A673 (cell line): ENCODE results near the gene CCL15. TPM values are rescaled to one million over a fixed set of nuclear protein-coding genes. Genes with fewer than 3 reads are reported as not detected.

Experiments
- BruUV-seq: library from RNA; stranded (reverse); fragments of 400-500 nt; replicated peaks from 2 replicates; lab custom pipeline; 2021; lab: Mats Ljungman, UMichigan
- CTCF ChIA-PET: fragments of 300-600 bp; sonication (Branson Sonifier 250); formaldehyde crosslinking; loops from one replicate; lab custom pipeline; 2022; ENCODE audit warnings: antibody characterized with exemption; lab: Charles Lee
- POLR2A ChIA-PET: fragments of 300-600 bp; sonication (Branson Sonifier 250); formaldehyde crosslinking; loops from one replicate; lab custom pipeline; 2022; ENCODE audit warnings: antibody characterized with exemption; ENCODE audit not compliant: low non-redundant PET; lab: Charles Lee
- DNase-seq: peaks from one replicate; pipeline ENCODE4 v3.0.0-alpha.2; 2015; ENCODE audit warnings: low spot score
- H3K27ac ChIP-seq: fragments of 200-600 bp; sonication (generic); 2 replicates; pipeline ENCODE4 v1.5.1; 2016; ENCODE audit warnings: mixed run types, low read depth, mild to moderate bottlenecking, mixed read lengths, antibody characterized with exemption, low read length; ENCODE audit not compliant: poor library complexity, severe bottlenecking
- H3K27me3 ChIP-seq: fragments of 200-600 bp; sonication (generic); replicated peaks from 2 replicates; pipeline ENCODE4 v1.6.1; 2017; ENCODE audit warnings: mixed run types, low read depth, mild to moderate bottlenecking, mixed read lengths, antibody characterized with exemption, low read length; ENCODE audit not compliant: insufficient read depth, poor library complexity
- H3K36me3 ChIP-seq: fragments of 200-600 bp; sonication (generic); 2 replicates; pipeline ENCODE4 v1.6.1; 2016; ENCODE audit warnings: mixed run types, mild to moderate bottlenecking, mixed read lengths, antibody characterized with exemption, low read length; ENCODE audit not compliant: insufficient read depth, poor library complexity, severe bottlenecking
- H3K4me1 ChIP-seq: fragments of 200-600 bp; sonication (generic); 2 replicates; pipeline ENCODE4 v1.6.1; 2017; ENCODE audit warnings: mixed run types, mild to moderate bottlenecking, mixed read lengths, antibody characterized with exemption, low read length; ENCODE audit not compliant: insufficient read depth, poor library complexity, severe bottlenecking
- H3K4me3 ChIP-seq: fragments of 200-600 bp; sonication (generic); 2 replicates; pipeline ENCODE4 v1.5.1; 2016; ENCODE audit warnings: low read depth, mixed run types, mild to moderate bottlenecking, mixed read lengths, low read length; ENCODE audit not compliant: poor library complexity, severe bottlenecking
- H3K9me3 ChIP-seq: fragments of 200-600 bp; sonication (generic); 2 replicates; pipeline ENCODE4 v1.6.1; 2016; ENCODE audit warnings: mixed run types, low read depth, mild to moderate bottlenecking, mixed read lengths, antibody characterized with exemption, low read length; ENCODE audit not compliant: poor library complexity, severe bottlenecking
- CTCF ChIP-seq: fragments of 300-800, 200-600 bp; sonication (generic); conservative IDR thresholded peaks from 2 replicates; pipeline ENCODE4 v1.5.1; 2017; ENCODE audit warnings: low read depth, mild to moderate bottlenecking, antibody characterized with exemption, low read length, moderate library complexity, mixed read lengths
- EZH2 ChIP-seq: fragments of 200-600 bp; sonication (generic); IDR thresholded peaks from 2 replicates; pipeline ENCODE4 v1.6.1; 2017; ENCODE audit warnings: borderline replicate concordance, low read depth, mild to moderate bottlenecking, mixed read lengths, antibody characterized with exemption, low read length; ENCODE audit not compliant: poor library complexity, severe bottlenecking
- intact Hi-C: fragments of 100-400 bp; cut with micrococcal nuclease; formaldehyde crosslinking; loops from one replicate; pipeline ENCODE4 v1.10.0; 2022; ENCODE audit not compliant: unreplicated experiment
- total RNA-seq: library from RNA; stranded (reverse); gene quantifications from 2 replicates; pipeline ENCODE4 v1.2.3, GENCODE V29; 2021

The CCL15 gene
- total RNA-seq, 1 experiment from 2014 or later, result not detected

GRCh38 chr17:35948092-35948491, 53.3 kb downstream of the CCL15 start:
- intact Hi-C loops, result no loop called here
- ChIA-PET CTCF (no interaction called here), POLR2A (no interaction called here)
- no peak for DNase-seq
- no TSS peak for BruUV-seq
- Histone ChIP-seq H3K36me3 (no peaks in the 10 kb centered on the region), H3K4me3 (no peak overlapping the region), H3K4me1 (no peaks in the 10 kb centered on the region), H3K27ac (no peak overlapping the region), H3K27me3 (no peaks in the 10 kb centered on the region), H3K9me3 (no peaks in the 10 kb centered on the region)
- TF ChIP-seq EZH2, result no peak
- TF ChIP-seq CTCF, result no peak

Other genes with a start within 250 kb of the CCL15 start
- gene GAS2L2, start 248.3 kb downstream of the CCL15 start, total RNA-seq, result not detected in 2 replicates
- gene C17orf50, start 240.7 kb downstream of the CCL15 start, total RNA-seq, result not detected in 2 replicates
- not detected in 2 replicates for gene MMP28, start 205.9 kb downstream of the CCL15 start, total RNA-seq
- gene TAF15, start 192.1 kb downstream of the CCL15 start, total RNA-seq, result 108 TPM in 2 replicates
- gene HEATR9, start 132.7 kb downstream of the CCL15 start, total RNA-seq, result not detected in 2 replicates
- gene CCL5, start 121.2 kb downstream of the CCL15 start, total RNA-seq, result not detected in 2 replicates
- gene RDM1, start 70.8 kb downstream of the CCL15 start, total RNA-seq, result 2.1 and 5.5 TPM in 2 replicates
- gene LYZL6, start 57.8 kb downstream of the CCL15 start, total RNA-seq, result not detected in 2 replicates
- gene CCL16, start 20.1 kb downstream of the CCL15 start, total RNA-seq, result not detected in 2 replicates
- not detected in 2 replicates for gene CCL14, start 14.8 kb downstream of the CCL15 start, total RNA-seq
- not detected in 2 replicates for gene CCL23, start 16.4 kb upstream of the CCL15 start, total RNA-seq
- not detected in 2 replicates for gene CCL18, start 62.7 kb upstream of the CCL15 start, total RNA-seq
- gene CCL3, start 88.6 kb upstream of the CCL15 start, total RNA-seq, result not detected in 2 replicates
- not detected in 2 replicates for gene CCL4, start 102.3 kb upstream of the CCL15 start, total RNA-seq
- 5.0 and 5.1 TPM in 2 replicates for gene TBC1D3B, start 175.1 kb upstream of the CCL15 start, total RNA-seq
- not detected in 2 replicates for gene CCL3L1, start 195.2 kb upstream of the CCL15 start, total RNA-seq
- gene CCL4L2, start 209.5 kb upstream of the CCL15 start, total RNA-seq, result not detected in 2 replicates